ENCODE results near the gene TUBGCP3.

TUBGCP3 gene

DNA sequence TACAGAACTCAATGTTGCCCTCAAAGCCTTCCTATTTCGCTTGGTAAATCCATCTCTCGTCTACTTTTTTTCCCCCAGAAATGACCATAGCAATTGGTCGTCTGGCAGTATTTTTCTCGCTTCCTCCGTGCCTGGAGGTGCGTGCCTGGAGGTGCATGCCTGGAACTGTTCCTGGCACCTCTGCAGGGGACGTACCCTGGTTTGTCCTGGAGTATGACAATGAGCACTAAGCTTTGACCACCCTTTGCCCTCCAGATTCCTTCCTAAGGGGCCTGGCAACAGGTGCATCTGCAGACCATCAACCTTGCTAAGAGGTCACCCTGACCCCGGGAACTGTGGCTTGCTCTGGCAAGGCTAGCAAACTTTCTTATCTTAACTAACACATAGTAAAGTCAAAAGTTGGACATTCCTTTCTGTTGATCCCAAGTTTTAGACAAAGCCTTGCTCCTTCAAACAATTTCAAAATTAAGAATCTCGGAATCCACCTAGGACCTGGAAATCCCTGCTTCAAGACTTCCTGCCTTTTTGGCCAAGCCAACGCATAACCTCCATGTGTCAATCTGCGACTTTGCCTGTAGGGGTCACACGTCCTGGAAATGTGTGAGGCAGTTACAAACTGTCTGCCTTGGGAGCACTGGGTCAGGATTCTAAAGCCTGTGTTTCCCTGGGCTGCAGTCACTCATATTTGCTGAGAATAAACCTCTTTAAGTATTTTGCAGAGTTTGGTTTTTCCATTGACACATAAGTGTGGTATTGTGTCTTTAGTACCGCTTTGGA, 28.8 kb upstream of the TUBGCP3 start:
- DNase-seq: peak in 1 of 2 experiments; percentile 49

DNA sequence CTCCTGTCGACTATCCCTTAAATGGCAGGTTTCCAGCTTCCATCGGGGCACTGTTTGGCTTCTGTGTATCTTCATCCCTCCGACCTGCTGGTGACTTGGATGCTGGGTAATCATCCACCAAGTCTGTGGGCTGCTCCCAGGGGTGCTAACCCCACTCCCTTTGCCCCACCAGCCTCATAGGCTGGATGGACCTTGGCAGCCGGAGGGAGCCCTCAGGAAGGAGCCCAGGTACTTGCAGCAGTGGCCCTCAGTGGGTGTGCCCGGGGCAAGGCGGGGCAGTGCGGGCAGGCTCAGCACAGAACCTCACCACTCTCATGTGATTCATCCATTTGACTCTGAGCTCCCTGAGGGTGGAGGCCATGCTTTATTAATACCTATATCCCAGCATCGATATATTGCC, 27.4 kb upstream of the TUBGCP3 start:
- DNase-seq: no peak

DNA sequence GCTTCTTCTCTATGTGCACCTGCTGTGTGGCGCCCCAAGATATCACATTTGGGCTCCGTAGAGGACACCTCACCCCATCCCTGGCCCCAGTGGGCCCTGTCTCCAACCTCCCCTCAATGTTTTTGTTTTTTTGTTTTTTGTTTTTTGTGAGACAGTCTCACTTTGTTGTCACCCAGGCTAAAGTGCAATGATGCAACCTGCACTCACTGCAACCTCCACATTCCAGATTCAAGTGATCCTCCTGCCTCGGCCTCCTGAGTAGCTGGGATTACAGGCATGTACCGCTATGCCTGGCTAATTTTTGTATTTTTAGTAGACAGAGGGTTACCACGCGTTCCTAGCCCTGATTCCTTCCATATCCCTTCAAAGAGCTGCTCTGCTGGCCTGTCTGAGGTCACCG, 26.9 kb upstream of the TUBGCP3 start:
- no peak for DNase-seq

DNA sequence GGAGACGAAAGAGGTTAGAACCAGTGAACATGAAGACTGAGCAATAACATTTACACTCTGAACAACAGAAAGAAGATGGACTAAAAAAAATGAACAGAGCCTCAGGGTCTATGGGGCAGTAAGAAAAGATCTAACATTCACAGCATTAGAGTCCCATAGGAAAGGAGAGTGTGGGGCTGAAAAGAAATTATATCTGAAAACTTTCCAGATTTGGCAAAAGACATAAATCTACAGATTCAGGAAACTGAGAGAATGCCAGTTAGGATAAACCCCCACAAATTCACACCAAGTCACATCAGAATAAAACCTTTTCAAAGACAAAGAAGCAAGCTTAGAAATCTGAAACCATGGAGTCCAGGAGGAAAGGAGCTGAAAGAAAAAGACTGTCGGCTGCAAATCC, 20.3 kb upstream of the TUBGCP3 start:
- DNase-seq: no peak

DNA sequence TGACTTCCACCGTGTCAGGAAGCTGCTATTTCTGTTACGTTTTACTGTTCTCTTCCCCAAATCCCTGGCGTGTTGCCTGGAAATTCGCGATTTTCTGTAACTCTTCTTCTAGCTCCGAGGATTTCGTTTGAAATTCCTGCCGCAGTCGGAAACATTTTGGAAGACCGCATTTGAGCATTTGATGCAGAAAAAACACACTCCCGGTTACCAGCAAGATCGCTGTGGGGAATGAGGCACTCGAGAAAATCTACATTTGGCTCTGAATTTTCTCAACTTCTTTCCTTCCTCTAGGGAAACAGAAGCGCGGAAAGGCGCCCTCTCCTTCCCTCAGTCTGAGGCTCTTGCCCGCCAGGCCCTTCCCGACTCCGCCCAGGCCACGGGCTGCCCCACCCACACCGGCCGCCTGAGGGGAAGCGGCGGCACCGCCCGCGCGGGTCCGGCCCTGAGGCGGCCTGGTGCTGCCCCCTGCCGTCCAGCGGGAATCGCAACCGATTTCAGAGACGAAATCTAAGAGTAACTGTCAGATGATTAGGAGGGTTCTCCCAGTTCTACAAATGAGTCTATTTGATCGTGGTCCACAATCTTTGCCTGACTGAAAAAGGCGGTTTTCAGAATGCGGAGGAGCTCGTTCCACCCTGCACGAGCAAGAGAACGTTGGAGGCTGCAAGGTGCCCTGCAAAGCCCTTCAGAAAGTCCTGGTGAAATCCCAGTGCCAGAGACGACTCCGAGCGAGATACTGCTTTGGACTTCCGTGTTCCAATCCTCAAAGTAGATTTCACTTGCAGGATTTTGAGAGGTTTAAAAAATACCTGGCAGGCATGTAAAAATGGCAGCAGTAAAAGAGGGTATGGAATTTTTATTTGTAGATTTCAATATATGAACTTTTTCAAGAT, 18.4 kb upstream of the TUBGCP3 start:
- DNase-seq: peak; percentile 80

DNA sequence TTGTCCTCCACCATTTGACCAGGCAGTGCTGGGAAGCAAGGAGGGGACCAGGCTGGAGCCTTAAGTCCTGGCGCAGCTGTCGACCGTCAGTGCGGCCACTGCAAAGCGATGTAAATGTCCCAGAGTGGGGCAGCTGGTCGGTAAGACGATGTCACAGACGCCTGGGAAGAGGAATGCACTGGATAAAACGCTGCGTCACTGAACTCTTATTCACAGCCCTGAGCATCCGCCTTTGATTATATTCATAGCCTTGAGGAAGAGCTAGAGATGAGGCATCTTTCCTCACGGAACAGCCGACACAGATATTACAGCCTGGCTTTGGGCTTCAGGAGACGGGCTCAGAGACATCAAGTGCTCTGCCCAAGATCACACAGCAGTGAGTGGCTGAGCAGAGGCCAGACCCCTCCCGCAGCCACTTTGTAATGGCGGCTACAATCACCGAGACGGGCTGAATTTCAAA, 17.6 kb upstream of the TUBGCP3 start:
- DNase-seq: peak; percentile 45 to 82

DNA sequence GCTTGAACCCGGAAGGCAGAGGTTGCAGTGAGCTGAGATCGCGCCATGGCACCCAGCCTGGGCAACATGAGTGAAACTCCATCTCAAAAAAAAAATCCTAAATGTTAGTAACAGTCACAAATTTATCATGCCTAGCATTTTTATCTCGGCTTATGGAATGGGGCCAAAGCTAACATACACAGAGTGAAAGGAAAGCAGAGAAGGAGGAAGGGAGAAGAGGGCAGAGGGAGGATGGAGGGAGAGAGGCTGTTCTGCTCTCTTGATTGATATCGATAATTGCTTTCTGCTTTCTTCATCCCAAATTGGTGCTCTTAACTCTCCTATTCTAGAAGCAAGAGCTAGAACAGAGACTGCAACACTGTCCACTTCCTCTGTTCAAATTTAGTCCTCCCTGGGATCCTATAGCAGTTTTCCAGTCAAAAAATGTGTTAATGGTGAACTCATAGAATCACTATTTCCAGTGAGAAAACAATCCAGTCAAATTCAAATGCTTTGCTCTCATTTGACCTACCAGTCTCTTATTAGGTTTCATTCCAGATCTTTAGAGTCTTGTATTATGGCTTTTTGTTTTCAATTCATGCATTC, 15.8 kb upstream of the TUBGCP3 start:
- no peak for DNase-seq

DNA sequence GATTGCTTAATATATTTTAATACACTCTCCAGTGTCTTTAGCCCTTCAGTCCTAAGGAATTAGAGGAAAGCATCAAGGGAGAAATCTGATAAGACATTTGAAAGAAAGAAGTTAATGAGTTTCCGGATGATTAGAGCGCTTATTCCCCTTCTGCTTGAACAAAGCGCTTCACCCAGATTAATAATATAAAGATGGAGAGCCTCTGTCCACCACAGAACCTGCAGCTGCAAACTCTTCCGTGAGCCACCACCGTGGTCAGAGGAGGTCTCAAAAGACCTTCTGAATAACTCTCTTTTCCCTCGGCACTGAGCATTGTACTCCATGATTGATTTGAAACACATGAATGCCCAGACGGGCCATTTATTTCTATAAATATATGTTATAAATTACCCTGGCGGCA, 14.2 kb upstream of the TUBGCP3 start:
- DNase-seq: peak in 1 of 2 experiments; percentile 9

DNA sequence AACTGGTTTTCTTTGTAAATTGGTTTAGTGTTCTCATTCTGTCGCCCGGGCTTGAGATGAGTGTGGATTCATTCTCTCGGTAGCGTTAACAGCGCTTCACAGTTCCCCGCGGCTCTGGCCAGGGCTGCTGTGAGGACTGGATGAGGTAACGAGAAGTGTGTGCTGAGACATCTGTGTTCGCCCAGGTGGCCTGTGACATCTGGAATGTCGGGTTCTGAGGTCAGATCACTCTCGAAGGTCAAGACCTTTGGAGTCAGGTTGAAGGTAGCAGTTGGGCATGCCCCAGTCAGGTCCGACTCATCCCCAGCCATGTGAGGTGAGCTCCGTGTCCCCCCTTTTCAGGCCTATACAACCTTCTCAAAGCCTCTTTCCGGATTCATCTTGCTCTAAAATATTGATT, 13.4 kb upstream of the TUBGCP3 start:
- no peak for DNase-seq

DNA sequence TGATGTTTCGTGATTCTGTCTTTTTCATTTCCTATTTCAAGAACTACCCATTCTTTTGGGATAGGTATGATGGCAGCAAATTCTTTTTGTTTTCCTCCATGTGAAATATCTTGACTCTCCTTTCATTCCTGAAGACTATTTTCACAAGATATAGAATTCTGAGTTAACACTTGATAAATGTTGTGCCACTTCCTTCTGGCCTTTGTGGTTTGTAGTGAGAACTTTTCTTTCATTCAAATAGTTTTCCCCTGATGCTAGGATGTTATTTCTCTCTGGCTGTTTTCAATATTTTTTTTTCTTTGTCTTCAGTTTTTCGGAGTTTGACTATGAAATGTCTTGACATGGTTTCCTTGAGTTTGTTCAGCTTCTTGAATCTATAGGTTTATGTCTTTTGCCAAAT, 8.3 kb upstream of the TUBGCP3 start:
- no peak for DNase-seq

DNA sequence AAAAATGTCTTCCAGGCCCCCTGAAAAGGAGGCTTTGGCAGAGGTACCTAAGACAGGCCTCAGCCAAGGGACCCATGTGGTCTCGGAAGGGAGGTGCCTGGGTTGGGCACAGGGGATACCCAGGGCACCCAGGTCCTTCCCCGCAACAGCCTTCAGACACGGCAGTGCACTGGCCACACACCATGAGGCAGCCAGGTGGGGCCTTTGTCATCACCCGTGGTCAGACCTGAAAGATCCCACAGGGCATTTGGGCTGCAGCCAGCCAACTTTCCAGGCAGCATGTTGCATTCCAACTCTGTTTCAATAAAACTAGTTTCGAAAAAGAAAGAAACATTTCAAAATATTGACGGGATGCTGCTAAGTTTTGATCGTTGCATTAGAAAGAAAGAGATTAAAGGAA, 4.7 kb upstream of the TUBGCP3 start:
- no peak for DNase-seq

DNA sequence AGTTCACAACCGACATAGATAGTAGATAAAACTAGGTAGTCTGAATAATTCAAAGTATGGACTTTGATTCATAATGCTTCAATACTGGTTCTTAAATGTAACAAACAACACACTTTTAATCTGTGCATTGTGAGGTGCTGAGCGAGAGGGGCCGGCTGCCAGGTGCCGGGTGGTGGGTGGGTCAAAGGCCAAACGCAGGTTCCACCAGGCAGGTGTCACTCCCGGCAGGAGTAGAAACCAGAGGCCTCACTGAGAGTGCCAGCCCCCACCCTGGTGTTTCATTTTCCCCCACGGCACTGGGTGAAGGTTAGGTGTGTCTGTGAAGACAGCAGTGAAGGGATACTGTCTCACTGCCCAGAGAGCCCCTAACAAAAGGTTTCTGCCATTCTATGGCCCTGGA, 4.2 kb upstream of the TUBGCP3 start:
- no peak for DNase-seq

DNA sequence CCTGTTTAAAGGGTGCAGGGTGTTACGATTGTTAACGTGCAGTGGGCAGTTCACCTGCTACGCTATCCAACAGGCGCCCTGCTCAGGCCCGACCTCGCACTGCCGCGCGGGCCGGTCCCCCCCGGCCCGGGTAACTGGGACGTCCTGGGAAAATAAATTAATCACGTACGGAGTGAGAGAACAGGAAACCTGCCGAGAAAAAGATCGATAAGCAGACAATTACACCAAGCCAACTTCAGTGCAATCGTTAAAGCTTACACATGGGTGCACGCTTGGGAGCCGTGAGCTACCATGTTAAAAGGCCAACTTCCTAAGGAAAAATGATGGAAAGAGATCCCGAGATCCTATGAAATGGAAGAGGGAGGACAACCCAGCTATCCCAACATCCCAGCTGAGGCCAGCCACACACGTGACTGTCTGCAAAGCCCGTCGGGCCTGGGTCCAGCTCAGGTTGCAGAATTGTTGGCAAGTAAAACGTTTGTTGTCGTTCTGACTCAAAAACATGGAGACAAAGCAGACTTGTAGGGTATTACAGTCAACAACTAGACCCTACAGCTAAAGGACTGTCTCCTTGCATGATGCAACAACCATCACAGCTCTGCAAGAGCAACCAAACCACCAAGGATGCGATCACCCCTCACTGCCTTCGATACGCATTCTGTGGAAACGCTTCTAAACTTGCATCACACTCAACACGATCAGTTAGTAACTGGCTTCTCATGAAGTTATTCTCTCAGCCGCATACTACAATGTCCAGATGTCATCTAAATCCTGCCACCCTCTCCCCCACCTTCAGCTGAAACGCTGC, 741 bp upstream of the TUBGCP3 start:
- no peak for DNase-seq

DNA sequence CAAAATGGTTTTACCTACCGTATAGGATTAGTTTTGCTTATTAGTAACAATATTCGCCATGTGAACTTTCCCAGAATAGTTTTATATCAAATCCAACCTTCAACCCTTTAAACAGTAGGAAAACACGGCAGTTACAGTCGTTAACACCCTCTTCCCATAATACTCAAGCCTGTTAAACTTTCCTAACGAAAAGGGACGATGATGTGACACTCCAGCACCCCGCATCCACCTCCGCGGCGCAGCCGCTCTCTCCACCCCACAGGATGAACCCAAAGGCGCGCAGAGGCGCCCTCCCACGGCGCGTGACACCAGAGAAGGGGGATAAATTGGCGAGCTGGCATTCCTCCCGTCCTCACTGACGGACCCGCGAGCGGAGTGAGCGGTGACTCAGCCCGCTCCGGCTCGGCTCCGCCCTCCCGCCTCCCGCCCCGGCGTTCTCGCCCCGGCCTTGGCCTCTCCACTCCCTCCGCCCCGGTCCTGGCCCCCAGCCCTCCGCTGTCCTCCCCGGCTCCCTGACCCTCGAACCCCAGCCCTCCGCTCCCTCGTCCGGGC, 665 bp downstream of the TUBGCP3 start:
- peak; percentile 22 to 61 for DNase-seq

DNA sequence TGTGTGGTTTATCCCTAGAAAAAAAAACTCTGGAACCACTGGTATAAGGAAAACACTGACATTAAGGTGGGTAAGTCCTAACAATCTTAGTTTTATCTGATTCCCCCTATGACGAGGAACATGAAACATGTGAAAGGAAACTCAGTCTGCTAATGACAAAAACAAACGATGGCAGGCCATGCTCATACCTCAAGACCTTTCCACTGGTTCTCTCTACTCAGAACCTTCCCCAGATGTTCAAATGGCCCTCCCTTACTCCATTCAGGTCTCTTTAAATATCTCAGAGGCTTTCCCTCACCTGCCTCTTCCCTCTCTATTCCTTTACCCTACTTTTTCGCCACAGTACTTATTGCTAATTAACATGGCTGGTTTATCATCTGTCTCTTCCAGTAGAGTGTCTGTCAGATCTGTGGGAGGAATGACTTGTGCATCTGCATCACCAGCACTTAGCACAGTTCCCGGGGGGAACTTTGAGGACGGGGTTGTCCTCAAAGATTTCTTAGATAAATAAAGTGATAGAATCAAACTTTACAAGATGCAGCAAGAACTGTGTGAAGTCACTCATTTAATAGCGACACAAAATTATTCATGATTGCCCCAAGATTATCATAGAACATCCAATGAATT, 1.5 kb downstream of the TUBGCP3 start:
- DNase-seq: no peak

DNA sequence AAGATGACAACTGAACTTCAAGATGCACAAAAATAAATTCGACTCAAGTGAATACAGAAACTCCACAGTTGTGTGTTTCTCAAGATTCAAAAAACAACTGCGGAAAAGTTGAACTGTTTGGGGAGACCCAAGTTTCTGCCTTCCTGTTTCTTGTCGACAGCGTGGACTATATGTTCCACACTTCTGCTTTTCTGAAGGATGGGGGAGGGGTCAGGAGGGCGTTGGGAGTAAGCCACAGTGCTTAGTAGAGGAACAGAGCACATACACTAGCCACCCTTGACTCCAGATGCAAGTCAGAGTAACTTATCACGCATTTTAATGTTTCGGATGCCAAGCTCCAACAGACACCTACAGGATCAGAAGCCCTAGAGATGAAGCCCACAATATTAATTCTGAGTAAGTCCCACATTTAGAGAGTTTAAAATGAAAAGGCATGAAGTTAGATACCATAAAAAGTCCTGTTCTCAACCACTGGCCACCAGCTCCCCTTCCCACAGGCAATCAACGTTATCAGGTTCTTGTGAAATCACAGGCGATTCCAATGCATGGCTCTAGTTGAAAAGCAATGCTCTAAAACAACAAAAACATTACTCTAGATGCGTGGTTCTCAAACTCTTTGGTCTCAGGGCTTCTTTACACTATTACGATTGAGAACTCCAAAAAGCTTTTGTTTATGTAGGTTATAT, 4.2 kb downstream of the TUBGCP3 start:
- no peak for DNase-seq

DNA sequence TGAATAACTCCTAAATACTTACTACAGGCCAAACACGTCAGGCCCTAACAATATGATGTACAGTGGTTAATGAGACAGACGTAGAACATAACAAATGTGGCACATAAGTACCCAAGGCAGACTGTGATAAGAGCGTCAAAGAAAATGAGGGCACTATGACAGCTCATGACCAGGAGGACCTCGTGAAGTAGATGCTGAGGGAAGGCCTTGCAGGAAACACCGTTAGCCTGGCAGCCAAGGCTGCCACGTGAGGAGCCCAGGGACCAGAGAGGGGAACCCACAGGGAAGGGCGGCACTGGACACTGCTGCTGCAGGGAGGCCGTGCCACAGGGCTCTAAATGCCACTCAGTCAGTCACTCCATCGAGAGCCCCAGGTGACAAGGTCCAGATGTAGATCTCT, 5.7 kb downstream of the TUBGCP3 start:
- no peak for DNase-seq

DNA sequence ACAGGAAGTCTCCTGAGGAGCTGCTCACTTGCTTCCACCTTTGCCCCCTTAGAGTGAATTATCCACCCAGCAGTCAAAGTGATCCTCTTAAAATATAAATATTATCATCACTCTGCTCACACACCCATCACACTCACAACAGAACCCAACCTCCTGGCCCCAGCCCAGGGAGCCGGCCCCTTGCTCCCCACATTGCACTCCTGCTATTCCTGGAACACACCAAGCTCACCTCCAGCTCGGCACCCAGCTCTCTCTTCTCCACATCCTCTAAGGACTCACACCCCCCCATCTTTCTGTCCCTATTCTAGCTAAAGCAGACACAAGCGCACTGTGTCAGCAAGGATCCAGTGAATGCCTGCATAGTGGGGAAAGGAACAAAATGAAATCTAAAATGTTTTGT, 7.0 kb downstream of the TUBGCP3 start:
- DNase-seq: no peak

DNA sequence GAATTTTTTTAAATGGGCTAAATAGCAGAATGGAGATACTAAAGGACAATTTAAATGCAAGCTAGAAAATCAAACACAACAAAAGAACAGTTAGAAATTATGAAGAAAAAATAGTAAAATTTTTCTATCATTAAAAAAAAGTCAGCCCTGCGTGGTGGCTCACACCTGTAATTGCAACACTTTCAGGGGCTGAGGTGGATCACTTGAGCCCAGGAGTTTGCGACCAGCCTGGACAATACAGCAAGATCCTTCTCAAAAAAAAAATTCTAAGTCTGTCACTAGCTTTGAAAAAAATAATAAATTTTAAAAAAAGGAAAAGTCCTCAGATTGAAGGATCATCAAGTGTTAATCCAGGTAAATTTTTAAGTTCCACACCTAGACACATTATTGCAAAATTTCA, 7.7 kb downstream of the TUBGCP3 start:
- no peak for DNase-seq

DNA sequence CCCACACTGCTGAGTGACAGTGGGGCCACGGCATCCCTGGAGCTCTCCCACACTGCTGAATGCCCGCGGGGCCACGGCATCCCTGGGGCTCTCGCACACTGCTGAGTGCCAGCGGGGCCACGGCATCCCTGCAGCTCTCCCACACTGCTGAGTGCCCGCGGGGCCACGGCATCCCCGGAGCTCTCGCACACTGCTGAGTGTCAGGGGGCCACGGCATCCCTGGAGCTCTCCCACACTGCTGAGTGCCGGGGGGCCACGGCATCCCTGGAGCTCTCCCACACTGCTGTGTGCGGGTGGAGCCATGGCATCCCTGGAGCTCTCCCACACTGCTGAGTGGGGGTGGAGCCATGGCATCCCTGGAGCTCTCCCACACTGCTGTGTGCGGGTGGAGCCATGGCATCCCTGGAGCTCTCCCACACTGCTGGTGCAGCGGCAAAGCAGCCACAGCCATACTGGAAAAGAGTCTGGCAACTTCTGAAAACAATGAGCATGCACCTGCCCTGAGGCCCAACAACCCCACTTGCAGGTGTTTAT, 8.6 kb downstream of the TUBGCP3 start:
- no peak for DNase-seq

DNA sequence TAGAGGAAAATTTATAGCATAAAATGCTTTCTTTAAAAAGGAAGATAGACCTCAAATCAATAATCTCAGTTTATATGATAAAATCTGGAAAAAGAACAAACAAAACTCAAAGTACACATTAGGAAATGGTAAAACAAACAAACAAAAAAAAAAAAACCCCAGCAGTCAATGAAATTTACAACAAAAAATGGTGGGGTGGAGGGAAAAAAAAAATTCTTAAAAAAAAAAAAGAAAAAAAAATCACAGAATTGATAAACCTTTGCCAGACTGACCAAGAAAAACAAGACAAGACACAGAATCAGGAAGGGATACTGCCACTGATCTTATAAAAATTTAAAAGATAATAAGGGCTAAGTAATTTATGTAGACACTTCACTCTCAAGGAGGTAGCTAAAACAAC, 11.2 kb downstream of the TUBGCP3 start:
- DNase-seq: no peak

Measured in NCI-H524 (cell line).